ENCODE data around the gene MVB12B.

The MVB12B gene

GRCh38 chr9:126521551-126521950 lies 194.9 kb downstream of the MVB12B start:
- no peak for DNase-seq (ENCODE audit: low read depth)

GRCh38 chr9:126521976-126522590 lies 195.5 kb downstream of the MVB12B start:
- DNase-seq (ENCODE audit: low read depth), result no peak

GRCh38 chr9:126522612-126523356 lies 196.2 kb downstream of the MVB12B start:
- no peak for DNase-seq (ENCODE audit: low read depth)

- no peak for DNase-seq (ENCODE audit: low read depth)
Measured at GRCh38 chr9:126523611-126524111, 197.0 kb downstream of the MVB12B start.

GRCh38 chr9:126524353-126525077 lies 197.9 kb downstream of the MVB12B start:
- DNase-seq (ENCODE audit: low read depth), result no peak

- no peak for DNase-seq (ENCODE audit: low read depth)
Measured at GRCh38 chr9:126526218-126527108, 199.8 kb downstream of the MVB12B start.

GRCh38 chr9:126527109-126527825 lies 200.6 kb downstream of the MVB12B start:
- no peak for DNase-seq (ENCODE audit: low read depth)

GRCh38 chr9:126528111-126528510 lies 201.5 kb downstream of the MVB12B start:
- DNase-seq (ENCODE audit: low read depth), result peak; percentile 24

GRCh38 chr9:126528915-126529314 lies 202.3 kb downstream of the MVB12B start:
- DNase-seq (ENCODE audit: low read depth), result no peak

GRCh38 chr9:126531035-126531571 lies 204.5 kb downstream of the MVB12B start:
- DNase-seq (ENCODE audit: low read depth), result peak; percentile 9

- no peak for DNase-seq (ENCODE audit: low read depth)
Measured at GRCh38 chr9:126531591-126531990, 205.0 kb downstream of the MVB12B start.

- DNase-seq (ENCODE audit: low read depth), result no peak
Measured at GRCh38 chr9:126532019-126532462, 205.4 kb downstream of the MVB12B start.

GRCh38 chr9:126532489-126532888 lies 205.9 kb downstream of the MVB12B start:
- peak; percentile 51 for DNase-seq (ENCODE audit: low read depth)

GRCh38 chr9:126532951-126533925 lies 206.6 kb downstream of the MVB12B start:
- DNase-seq (ENCODE audit: low read depth), result no peak

- DNase-seq (ENCODE audit: low read depth), result no peak
Measured at GRCh38 chr9:126533926-126534310, 207.3 kb downstream of the MVB12B start.

- DNase-seq (ENCODE audit: low read depth), result no peak
Measured at GRCh38 chr9:126534431-126535186, 208.0 kb downstream of the MVB12B start.

- DNase-seq (ENCODE audit: low read depth), result no peak
Measured at GRCh38 chr9:126536131-126536530, 209.5 kb downstream of the MVB12B start.

GRCh38 chr9:126536841-126537465 lies 210.3 kb downstream of the MVB12B start:
- DNase-seq (ENCODE audit: low read depth), result no peak

Measured in amniotic epithelial cell (primary cell).